HepG2 (cell line): Measurements from ENCODE around the gene SORBS2. TPM values are rescaled to one million over a fixed set of nuclear protein-coding genes. Genes with fewer than 3 reads are reported as not detected.

ENCODE experiments used
- AGO1 ChIP-seq: fragments of 200-400 bp; formaldehyde crosslinking; IDR thresholded peaks from 2 replicates; pipeline ENCODE4 v1.6.1; 2017; ENCODE audit warnings: mild to moderate bottlenecking, low read depth, low read length, moderate library complexity; ENCODE audit not compliant: poor library complexity, severe bottlenecking
- E2F2 ChIP-seq: sonication (generic); formaldehyde crosslinking; IDR thresholded peaks from 2 replicates; pipeline ENCODE4 v1.4.0; 2020; ENCODE audit warnings: missing genetic modification reagents, borderline replicate concordance
- KAT2B ChIP-seq: fragments of 150-350 bp; IDR thresholded peaks from 2 replicates; pipeline ENCODE4 v1.6.1; 2014; ENCODE audit warnings: low read depth, low read length, borderline replicate concordance
- NR2F6 ChIP-seq, 2 experiments: IDR thresholded peaks; 2 replicates each; pipeline ENCODE4 v1.6.1; 2016; ENCODE audit warnings: antibody characterized with exemption in 1 of 2, mild to moderate bottlenecking in 1 of 2
- POLR2AphosphoS5 ChIP-seq: IDR thresholded peaks from 2 replicates; pipeline ENCODE4 v1.6.1; 2012; ENCODE audit warnings: low read depth, low read length
- SIN3A ChIP-seq: IDR thresholded peaks from 2 replicates; pipeline ENCODE4 v1.6.1; 2011; ENCODE audit warnings: low read depth, mild to moderate bottlenecking, control low read depth, low read length, borderline replicate concordance
- SP4 ChIP-seq: sonication (generic); formaldehyde crosslinking; IDR thresholded peaks from 2 replicates; pipeline ENCODE4 v1.8.1; 2023; ENCODE audit warnings: mild to moderate bottlenecking, missing genetic modification reagents
- ZC3H4 ChIP-seq: sonication (generic); formaldehyde crosslinking; IDR thresholded peaks from 2 replicates; pipeline ENCODE4 v1.4.0; 2020; ENCODE audit warnings: missing genetic modification reagents, borderline replicate concordance
- ZNF10 ChIP-seq: sonication (generic); formaldehyde crosslinking; IDR thresholded peaks from 2 replicates; pipeline ENCODE4 v1.4.0; 2020; ENCODE audit warnings: mild to moderate bottlenecking, low read depth, missing genetic modification reagents, borderline replicate concordance
- ZNF329 ChIP-seq: sonication (generic); formaldehyde crosslinking; IDR thresholded peaks from 2 replicates; pipeline ENCODE4 v1.9.0; 2021; ENCODE audit warnings: low read depth, mild to moderate bottlenecking, missing genetic modification reagents
- ZNF460 ChIP-seq: sonication (generic); formaldehyde crosslinking; IDR thresholded peaks from 2 replicates; pipeline ENCODE4 v1.5.1; 2020; ENCODE audit warnings: missing genetic modification reagents, mild to moderate bottlenecking, borderline replicate concordance
- ZNF7 ChIP-seq: IDR thresholded peaks from 2 replicates; pipeline ENCODE4 v1.6.1; 2016; ENCODE audit warnings: missing biosample characterization, missing genetic modification reagents
- ZNF703 ChIP-seq: sonication (generic); formaldehyde crosslinking; IDR thresholded peaks from 2 replicates; pipeline ENCODE4 v1.5.1; 2020; ENCODE audit warnings: missing genetic modification reagents, mild to moderate bottlenecking, moderate library complexity, borderline replicate concordance
- ZSCAN31 ChIP-seq: sonication (generic); formaldehyde crosslinking; IDR thresholded peaks from 2 replicates; pipeline ENCODE4 v1.5.0; 2020; ENCODE audit warnings: low read depth, mild to moderate bottlenecking, missing genetic modification reagents
- polyA plus RNA-seq, 8 experiments: library from polyadenylated mRNA; depleted of rRNA in 3 of 8; stranded (reverse) in 7 of 8; unstranded in 1 of 8; fragments of >200 nt; fragmentation: Illumina TruSeq in 4 of 8; extraction: Trizol in 4 of 8; gene quantifications; 2 replicates each; pipeline versions ENCODE4 v1.2.1 to v1.2.3, GENCODE V29; 2011 to 2016; ENCODE audit warnings: low read depth in 4 of 8, missing spikeins in 1 of 8, mixed read lengths in 1 of 8; ENCODE audit not compliant: insufficient read depth in 1 of 8
- total RNA-seq, 5 experiments: library from RNA; depleted of rRNA; stranded (reverse); fragments of >200 nt; fragmentation: Illumina TruSeq; extraction: Trizol; gene quantifications; 2 replicates each; pipeline ENCODE4 v1.2.3, GENCODE V29; 2016; ENCODE audit warnings: low read depth in 1 of 5
- TF ChIP-seq, protein P1 (sequence below): sonication (generic); formaldehyde crosslinking; IDR thresholded peaks from 2 replicates; pipeline ENCODE4 v1.4.0; 2020; ENCODE audit warnings: mild to moderate bottlenecking, missing genetic modification reagents
- TF ChIP-seq, protein P2 (sequence below): sonication (generic); formaldehyde crosslinking; IDR thresholded peaks from 2 replicates; pipeline ENCODE4 v1.5.1; 2020; ENCODE audit warnings: mild to moderate bottlenecking, missing genetic modification reagents, borderline replicate concordance
- TF ChIP-seq, protein P3 (sequence below): sonication (generic); formaldehyde crosslinking; IDR thresholded peaks from 2 replicates; pipeline ENCODE4 v1.4.0; 2020; ENCODE audit warnings: missing genetic modification reagents, borderline replicate concordance

The SORBS2 gene
- total and polyA plus RNA-seq, 2 of the 13 experiments (the other 11 are each of a cell fraction or from before 2014, with no cell fraction given) = 25.0 to 80.5 TPM

- TF ChIP-seq POLR2AphosphoS5 (no peak), ZNF460 (no peak), ZC3H4 (CRISPR knock-in tag) (no peak), ZNF10 (CRISPR knock-in tag) (no peak), AGO1 (no peak), SIN3A (no peak), ZNF703 (no peak), E2F2 (CRISPR knock-in tag) (no peak), ZNF7 (no peak), SP4 (CRISPR knock-in tag) (no peak), ZSCAN31 (CRISPR knock-in tag) (no peak), ZNF329 (no peak), NR2F6 (IDR thresholded peaks at IDR 0.05) (peak; percentile 23; the same call in 1 of the 2 replicates), NR2F6 (CRISPR knock-in tag; IDR thresholded peaks at IDR 0.05) (peak; percentile 60), KAT2B (no peak)
- TF ChIP-seq, protein P1, sequence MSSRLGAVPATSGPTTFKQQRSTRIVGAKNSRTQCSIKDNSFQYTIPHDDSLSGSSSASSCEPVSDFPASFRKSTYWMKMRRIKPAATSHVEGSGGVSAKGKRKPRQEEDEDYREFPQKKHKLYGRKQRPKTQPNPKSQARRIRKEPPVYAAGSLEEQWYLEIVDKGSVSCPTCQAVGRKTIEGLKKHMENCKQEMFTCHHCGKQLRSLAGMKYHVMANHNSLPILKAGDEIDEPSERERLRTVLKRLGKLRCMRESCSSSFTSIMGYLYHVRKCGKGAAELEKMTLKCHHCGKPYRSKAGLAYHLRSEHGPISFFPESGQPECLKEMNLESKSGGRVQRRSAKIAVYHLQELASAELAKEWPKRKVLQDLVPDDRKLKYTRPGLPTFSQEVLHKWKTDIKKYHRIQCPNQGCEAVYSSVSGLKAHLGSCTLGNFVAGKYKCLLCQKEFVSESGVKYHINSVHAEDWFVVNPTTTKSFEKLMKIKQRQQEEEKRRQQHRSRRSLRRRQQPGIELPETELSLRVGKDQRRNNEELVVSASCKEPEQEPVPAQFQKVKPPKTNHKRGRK (CRISPR knock-in tag) = peak; percentile 94
- TF ChIP-seq, protein P2, sequence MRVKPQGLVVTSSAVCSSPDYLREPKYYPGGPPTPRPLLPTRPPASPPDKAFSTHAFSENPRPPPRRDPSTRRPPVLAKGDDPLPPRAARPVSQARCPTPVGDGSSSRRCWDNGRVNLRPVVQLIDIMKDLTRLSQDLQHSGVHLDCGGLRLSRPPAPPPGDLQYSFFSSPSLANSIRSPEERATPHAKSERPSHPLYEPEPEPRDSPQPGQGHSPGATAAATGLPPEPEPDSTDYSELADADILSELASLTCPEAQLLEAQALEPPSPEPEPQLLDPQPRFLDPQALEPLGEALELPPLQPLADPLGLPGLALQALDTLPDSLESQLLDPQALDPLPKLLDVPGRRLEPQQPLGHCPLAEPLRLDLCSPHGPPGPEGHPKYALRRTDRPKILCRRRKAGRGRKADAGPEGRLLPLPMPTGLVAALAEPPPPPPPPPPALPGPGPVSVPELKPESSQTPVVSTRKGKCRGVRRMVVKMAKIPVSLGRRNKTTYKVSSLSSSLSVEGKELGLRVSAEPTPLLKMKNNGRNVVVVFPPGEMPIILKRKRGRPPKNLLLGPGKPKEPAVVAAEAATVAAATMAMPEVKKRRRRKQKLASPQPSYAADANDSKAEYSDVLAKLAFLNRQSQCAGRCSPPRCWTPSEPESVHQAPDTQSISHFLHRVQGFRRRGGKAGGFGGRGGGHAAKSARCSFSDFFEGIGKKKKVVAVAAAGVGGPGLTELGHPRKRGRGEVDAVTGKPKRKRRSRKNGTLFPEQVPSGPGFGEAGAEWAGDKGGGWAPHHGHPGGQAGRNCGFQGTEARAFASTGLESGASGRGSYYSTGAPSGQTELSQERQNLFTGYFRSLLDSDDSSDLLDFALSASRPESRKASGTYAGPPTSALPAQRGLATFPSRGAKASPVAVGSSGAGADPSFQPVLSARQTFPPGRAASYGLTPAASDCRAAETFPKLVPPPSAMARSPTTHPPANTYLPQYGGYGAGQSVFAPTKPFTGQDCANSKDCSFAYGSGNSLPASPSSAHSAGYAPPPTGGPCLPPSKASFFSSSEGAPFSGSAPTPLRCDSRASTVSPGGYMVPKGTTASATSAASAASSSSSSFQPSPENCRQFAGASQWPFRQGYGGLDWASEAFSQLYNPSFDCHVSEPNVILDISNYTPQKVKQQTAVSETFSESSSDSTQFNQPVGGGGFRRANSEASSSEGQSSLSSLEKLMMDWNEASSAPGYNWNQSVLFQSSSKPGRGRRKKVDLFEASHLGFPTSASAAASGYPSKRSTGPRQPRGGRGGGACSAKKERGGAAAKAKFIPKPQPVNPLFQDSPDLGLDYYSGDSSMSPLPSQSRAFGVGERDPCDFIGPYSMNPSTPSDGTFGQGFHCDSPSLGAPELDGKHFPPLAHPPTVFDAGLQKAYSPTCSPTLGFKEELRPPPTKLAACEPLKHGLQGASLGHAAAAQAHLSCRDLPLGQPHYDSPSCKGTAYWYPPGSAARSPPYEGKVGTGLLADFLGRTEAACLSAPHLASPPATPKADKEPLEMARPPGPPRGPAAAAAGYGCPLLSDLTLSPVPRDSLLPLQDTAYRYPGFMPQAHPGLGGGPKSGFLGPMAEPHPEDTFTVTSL = no peak; the same call in 1 of the 2 replicates
- TF ChIP-seq, protein P3, sequence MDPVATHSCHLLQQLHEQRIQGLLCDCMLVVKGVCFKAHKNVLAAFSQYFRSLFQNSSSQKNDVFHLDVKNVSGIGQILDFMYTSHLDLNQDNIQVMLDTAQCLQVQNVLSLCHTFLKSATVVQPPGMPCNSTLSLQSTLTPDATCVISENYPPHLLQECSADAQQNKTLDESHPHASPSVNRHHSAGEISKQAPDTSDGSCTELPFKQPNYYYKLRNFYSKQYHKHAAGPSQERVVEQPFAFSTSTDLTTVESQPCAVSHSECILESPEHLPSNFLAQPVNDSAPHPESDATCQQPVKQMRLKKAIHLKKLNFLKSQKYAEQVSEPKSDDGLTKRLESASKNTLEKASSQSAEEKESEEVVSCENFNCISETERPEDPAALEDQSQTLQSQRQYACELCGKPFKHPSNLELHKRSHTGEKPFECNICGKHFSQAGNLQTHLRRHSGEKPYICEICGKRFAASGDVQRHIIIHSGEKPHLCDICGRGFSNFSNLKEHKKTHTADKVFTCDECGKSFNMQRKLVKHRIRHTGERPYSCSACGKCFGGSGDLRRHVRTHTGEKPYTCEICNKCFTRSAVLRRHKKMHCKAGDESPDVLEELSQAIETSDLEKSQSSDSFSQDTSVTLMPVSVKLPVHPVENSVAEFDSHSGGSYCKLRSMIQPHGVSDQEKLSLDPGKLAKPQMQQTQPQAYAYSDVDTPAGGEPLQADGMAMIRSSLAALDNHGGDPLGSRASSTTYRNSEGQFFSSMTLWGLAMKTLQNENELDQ (CRISPR knock-in tag) = no peak
Observed at GRCh38 chr4:185792384-185793115, 19.4 kb downstream of the SORBS2 start (continued).
